ENCODE data around the gene SIVA1. TPM values are rescaled to one million over a fixed set of nuclear protein-coding genes. Genes with fewer than 3 reads are reported as not detected.

The SIVA1 gene
- total and polyA plus RNA-seq, 2 of the 4 experiments (the other 2 are of a cell fraction) = 166 to 184 TPM

GRCh38 chr14:104784846-104785707, 32.1 kb downstream of the SIVA1 start:
- H3K14ac ChIP-seq (replicated peaks; ENCODE audit: low read depth, low read length) = no peak overlapping the region
- H3K9me1 ChIP-seq (ENCODE audit: insufficient read depth, low read length) = no peaks in the 10 kb centered on the region
- peaks cover 9 to 46% of the 10 kb centered on the region in 2 experiments; a peak in 3 of 4 replicates for H3K79me1 ChIP-seq (ENCODE audit: low read depth in 1 of 2, low read length in 2 of 2)
- TF ChIP-seq USF2 (IDR thresholded peaks at IDR 0.05; ENCODE audit: low read depth, low read length) = no peak
- no peak for TF ChIP-seq ELK1 (IDR thresholded peaks at IDR 0.05; ENCODE audit: borderline replicate concordance, low read depth, low read length)
- no peak for TF ChIP-seq FOS (IDR thresholded peaks at IDR 0.05; ENCODE audit: low read depth, low read length)
- no peak overlapping the region for H3K9ac ChIP-seq (ENCODE audit: low read depth, low read length)
- H3K4me1 ChIP-seq (ENCODE audit: control insufficient read depth, insufficient read depth, low read length) = no peaks in the 10 kb centered on the region
- no peaks in the 10 kb centered on the region for H3K9me3 ChIP-seq (ENCODE audit: control insufficient read depth, insufficient read depth, low read length)
- in situ Hi-C loops (cut with MboI; ENCODE audit: low sequenced_read_pairs) = no loop called here
- H3K4me3 ChIP-seq (ENCODE audit: insufficient read depth, low read depth, low read length) = no peak overlapping the region
- no peak overlapping the region for H2BK15ac ChIP-seq (ENCODE audit: low read depth, low read length)
- no peak overlapping the region for H2AFZ ChIP-seq (replicated peaks; ENCODE audit: low read length, poor library complexity)
- no peak overlapping the region for H3K23ac ChIP-seq (ENCODE audit: low read depth, low read length)
- no peak overlapping the region for H3K4me2 ChIP-seq (ENCODE audit: low read depth, low read length)
- H4K20me1 ChIP-seq (ENCODE audit: insufficient read depth, low read length) = peaks cover 75% of the 10 kb centered on the region
- H3K4ac ChIP-seq (ENCODE audit: low read depth, low read length) = no peak overlapping the region
- no peak overlapping the region for H2BK120ac ChIP-seq (ENCODE audit: low read depth, low read length)
- dilution Hi-C loops (cut with HindIII; ENCODE audit: low sequenced_read_pairs, unreplicated experiment) = no loop called here
- H3K27ac ChIP-seq (ENCODE audit: insufficient read depth, low read length) = no peak overlapping the region
- H4K8ac ChIP-seq (ENCODE audit: low read depth in 2 of 2, low read length in 2 of 2) = no peak overlapping the region
- H2BK20ac ChIP-seq (ENCODE audit: low read depth, low read length) = no peak overlapping the region
- H2AK9ac ChIP-seq (replicated peaks; ENCODE audit: low read depth, low read length, poor library complexity) = no peak overlapping the region
- H3K56ac ChIP-seq (ENCODE audit: extremely low read depth, insufficient read depth, low read length) = no peak overlapping the region
- H4K5ac ChIP-seq (ENCODE audit: low read depth, low read length) = no peak overlapping the region
- ChIA-PET CTCF (no interaction called here), POLR2A (ENCODE audit: unreplicated experiment) (no interaction called here)
- H2AK5ac ChIP-seq (ENCODE audit: low read depth, low read length) = no peak overlapping the region
- no peaks in the 10 kb centered on the region for H3K27me3 ChIP-seq (ENCODE audit: control insufficient read depth, insufficient read depth, low read length)
- H3K18ac ChIP-seq (ENCODE audit: low read depth, low read length) = no peak overlapping the region
- no TSS peak for BruUV-seq (replicated peaks)
- H3K36me3 ChIP-seq (ENCODE audit: control insufficient read depth, insufficient read depth, low read length) = peaks cover 36% of the 10 kb centered on the region
- ATAC-seq (ENCODE audit: low read depth) (no peak), DNase-seq (no peak)
- no peak overlapping the region for H4K91ac ChIP-seq (ENCODE audit: insufficient read depth, low read depth, low read length)
- intact Hi-C loops (cut with micrococcal nuclease) = no loop called here
- no peak overlapping the region for H2BK5ac ChIP-seq (ENCODE audit: low read depth, low read length, poor library complexity, severe bottlenecking)
- 65% methylated on average over 22 of the region's 36 CpGs; no CpG with 5 or more reads in 1 of the 2 experiments for WGBS, 2 experiments (ENCODE audit: extremely low coverage in 2 of 2, insufficient read length in 1 of 2)
